Ishikawa (cell line): ENCODE data around the gene MIS12.

Experiments
- CEBPB ChIP-seq: IDR thresholded peaks from 2 replicates; pipeline ENCODE4 v1.6.1; 2012
- CREB1 ChIP-seq: IDR thresholded peaks from 2 replicates; pipeline ENCODE4 v1.6.1; 2012; ENCODE audit warnings: low read depth
- EGR1 ChIP-seq: IDR thresholded peaks from 2 replicates; pipeline ENCODE4 v1.6.1; 2012
- EP300 ChIP-seq: IDR thresholded peaks from 2 replicates; pipeline ENCODE4 v1.6.1; 2012; ENCODE audit warnings: borderline replicate concordance
- FOXM1 ChIP-seq: IDR thresholded peaks from 2 replicates; pipeline ENCODE4 v1.6.1; 2012; ENCODE audit warnings: low read depth, borderline replicate concordance
- NFIC ChIP-seq: IDR thresholded peaks from 2 replicates; pipeline ENCODE4 v1.6.1; 2012
- RAD21 ChIP-seq: IDR thresholded peaks from 2 replicates; pipeline ENCODE4 v1.6.1; 2012; ENCODE audit warnings: low read depth
- TAF1 ChIP-seq: IDR thresholded peaks from 2 replicates; pipeline ENCODE4 v1.6.1; 2012; ENCODE audit warnings: low read depth, mild to moderate bottlenecking
- TCF12 ChIP-seq: IDR thresholded peaks from 2 replicates; pipeline ENCODE4 v1.6.1; 2012; ENCODE audit warnings: low read depth
- TEAD4 ChIP-seq: IDR thresholded peaks from 2 replicates; pipeline ENCODE4 v1.6.1; 2012
- USF1 ChIP-seq: IDR thresholded peaks from 2 replicates; pipeline ENCODE4 v1.6.1; 2012
- YY1 ChIP-seq: IDR thresholded peaks from 2 replicates; pipeline ENCODE4 v1.6.1; 2012; ENCODE audit warnings: low read depth
- ZBTB7A ChIP-seq: IDR thresholded peaks from 2 replicates; pipeline ENCODE4 v1.6.1; 2012; ENCODE audit warnings: low read depth
- TF ChIP-seq, protein P1 (sequence below): IDR thresholded peaks from 2 replicates; pipeline ENCODE4 v1.6.1; 2012
- TF ChIP-seq, protein P2 (sequence below): IDR thresholded peaks from 2 replicates; pipeline ENCODE4 v1.6.1; 2012; ENCODE audit warnings: low read depth, mild to moderate bottlenecking

Gene MIS12

DNA sequence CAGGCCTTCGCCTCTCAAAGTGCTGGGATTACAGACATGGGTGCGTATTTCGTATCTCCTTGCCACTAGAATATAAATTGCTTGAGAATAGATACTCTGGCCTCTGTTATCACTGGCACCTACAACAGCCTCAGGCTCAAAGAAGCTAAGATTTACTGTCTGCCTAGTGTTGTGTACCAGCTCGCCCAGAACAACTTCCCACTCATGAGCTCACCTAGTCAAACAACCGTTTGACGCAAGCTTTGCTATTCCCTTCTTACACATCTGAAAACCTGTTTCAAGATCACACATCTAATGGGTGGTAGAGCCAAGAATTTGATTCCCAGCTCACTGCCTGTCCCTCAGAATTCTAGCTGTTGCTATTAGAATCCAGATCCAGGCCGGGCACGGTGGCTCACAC lies 24.4 kb downstream of the MIS12 start:
- TF ChIP-seq CREB1 (no peak), FOXM1 (no peak), TEAD4 (no peak), CEBPB (no peak), YY1 (no peak)
- TF ChIP-seq, protein P1, sequence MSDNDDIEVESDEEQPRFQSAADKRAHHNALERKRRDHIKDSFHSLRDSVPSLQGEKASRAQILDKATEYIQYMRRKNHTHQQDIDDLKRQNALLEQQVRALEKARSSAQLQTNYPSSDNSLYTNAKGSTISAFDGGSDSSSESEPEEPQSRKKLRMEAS, result no peak

DNA sequence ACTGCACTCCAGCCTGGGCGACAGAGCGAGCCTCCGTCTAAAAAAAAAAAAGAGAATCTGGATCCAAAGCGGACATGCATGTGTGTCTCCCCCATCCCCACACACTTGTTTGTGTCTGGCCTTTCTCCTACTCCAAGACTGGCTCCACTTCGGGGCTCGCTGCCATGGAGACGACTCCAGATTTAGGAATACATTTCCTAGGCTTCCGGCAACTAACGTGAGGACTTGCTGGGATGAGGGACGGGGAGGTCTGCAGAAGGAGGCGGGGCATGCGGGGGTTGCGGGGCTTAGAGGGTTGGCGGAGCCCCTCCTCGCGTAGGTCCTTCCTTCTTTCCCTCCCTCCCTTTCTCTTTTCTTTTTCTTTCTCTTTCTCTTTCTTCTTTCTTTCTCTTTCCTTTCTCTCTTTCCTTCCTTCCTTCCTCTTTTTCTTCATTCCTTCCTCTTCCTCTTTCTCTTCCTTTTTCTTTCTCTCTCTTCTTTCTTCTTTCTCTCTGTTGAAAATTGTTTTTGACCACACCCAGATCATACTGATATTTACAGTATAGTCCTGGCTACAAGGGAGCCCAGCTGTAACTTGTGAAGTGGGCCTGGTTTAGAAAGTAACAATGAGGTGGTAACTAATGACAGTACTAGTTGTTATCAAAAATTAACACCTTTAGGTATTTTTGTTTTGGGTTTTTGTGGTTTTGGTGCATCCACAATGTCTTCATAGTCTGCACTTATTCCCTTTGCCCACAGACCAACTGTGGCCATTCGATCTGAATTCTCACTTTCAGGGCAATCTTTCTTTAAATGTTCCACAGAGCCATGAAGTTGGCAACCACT lies 25.2 kb downstream of the MIS12 start:
- TF ChIP-seq, protein P1, result no peak

- TF ChIP-seq TCF12 (no peak), CEBPB (no peak), EP300 (no peak), TEAD4 (no peak), USF1 (no peak), TAF1 (no peak), EGR1 (no peak), RAD21 (no peak), CREB1 (no peak)
- TF ChIP-seq, protein P1, result no peak
Observed at GRCh38 chr17:5513628-5514027, 27.3 kb downstream of the MIS12 start.

GRCh38 chr17:5514976-5515375 lies 28.6 kb downstream of the MIS12 start:
- TF ChIP-seq EGR1, result no peak
- no peak for TF ChIP-seq TEAD4
- TF ChIP-seq CREB1, result no peak
- no peak for TF ChIP-seq ZBTB7A
- no peak for TF ChIP-seq FOXM1
- TF ChIP-seq, protein P1, result no peak
- no peak for TF ChIP-seq USF1
- no peak for TF ChIP-seq RAD21
- no peak for TF ChIP-seq CEBPB
- no peak for TF ChIP-seq YY1
- TF ChIP-seq EP300, result no peak
- TF ChIP-seq, protein P2, sequence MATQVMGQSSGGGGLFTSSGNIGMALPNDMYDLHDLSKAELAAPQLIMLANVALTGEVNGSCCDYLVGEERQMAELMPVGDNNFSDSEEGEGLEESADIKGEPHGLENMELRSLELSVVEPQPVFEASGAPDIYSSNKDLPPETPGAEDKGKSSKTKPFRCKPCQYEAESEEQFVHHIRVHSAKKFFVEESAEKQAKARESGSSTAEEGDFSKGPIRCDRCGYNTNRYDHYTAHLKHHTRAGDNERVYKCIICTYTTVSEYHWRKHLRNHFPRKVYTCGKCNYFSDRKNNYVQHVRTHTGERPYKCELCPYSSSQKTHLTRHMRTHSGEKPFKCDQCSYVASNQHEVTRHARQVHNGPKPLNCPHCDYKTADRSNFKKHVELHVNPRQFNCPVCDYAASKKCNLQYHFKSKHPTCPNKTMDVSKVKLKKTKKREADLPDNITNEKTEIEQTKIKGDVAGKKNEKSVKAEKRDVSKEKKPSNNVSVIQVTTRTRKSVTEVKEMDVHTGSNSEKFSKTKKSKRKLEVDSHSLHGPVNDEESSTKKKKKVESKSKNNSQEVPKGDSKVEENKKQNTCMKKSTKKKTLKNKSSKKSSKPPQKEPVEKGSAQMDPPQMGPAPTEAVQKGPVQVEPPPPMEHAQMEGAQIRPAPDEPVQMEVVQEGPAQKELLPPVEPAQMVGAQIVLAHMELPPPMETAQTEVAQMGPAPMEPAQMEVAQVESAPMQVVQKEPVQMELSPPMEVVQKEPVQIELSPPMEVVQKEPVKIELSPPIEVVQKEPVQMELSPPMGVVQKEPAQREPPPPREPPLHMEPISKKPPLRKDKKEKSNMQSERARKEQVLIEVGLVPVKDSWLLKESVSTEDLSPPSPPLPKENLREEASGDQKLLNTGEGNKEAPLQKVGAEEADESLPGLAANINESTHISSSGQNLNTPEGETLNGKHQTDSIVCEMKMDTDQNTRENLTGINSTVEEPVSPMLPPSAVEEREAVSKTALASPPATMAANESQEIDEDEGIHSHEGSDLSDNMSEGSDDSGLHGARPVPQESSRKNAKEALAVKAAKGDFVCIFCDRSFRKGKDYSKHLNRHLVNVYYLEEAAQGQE, result no peak
- TF ChIP-seq NFIC, result no peak
- TF ChIP-seq TAF1, result no peak
- TF ChIP-seq TCF12, result no peak

DNA sequence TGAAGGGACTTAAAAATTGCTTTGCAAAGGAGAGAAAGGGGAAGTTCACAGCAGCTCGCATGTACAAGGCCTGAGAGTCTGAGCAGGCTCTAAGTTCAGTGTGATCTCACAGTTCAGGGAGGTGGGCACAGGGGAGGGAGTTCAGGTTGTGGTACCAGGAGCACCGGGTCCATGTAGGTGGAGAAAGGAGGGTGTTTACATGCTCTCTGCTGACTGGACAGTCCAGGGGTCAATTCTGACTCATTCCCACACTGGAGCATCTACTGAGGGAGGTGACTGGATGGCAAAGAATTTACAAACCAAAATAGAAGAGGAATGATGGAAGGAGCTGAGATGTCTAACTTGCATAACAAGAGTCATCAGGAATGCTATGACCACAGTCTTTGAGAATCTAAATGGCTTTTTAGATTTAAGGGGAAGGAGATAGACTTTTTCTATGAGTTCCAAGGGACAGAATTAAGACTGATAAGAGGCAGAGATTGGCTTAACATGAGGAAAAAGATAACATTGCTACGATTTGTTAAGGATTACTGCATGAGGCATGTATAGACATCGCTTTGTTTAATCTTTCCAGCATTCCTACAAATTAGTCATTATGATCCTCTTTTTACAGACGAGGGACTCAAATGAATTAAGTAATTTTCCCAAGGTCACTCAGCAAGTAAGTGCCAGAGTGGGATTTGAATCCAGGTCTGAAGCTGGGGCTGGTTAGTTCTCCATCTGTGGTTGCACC lies 29.9 kb downstream of the MIS12 start:
- TF ChIP-seq EP300 (no peak), USF1 (no peak), CEBPB (no peak), ZBTB7A (no peak), TCF12 (no peak), YY1 (no peak), RAD21 (no peak), TAF1 (no peak), CREB1 (no peak), EGR1 (no peak)

GRCh38 chr17:5522476-5522875 lies 36.1 kb downstream of the MIS12 start:
- TF ChIP-seq, protein P2, result no peak
- TF ChIP-seq CEBPB (no peak), RAD21 (no peak), TCF12 (no peak), NFIC (no peak), CREB1 (no peak), FOXM1 (no peak)
